GM21515 (cell line): ENCODE results near the gene HMHB1.
"Not testable (repeated sequence)": the region's sequence is repeated elsewhere in the genome, so short reads cannot be mapped to it uniquely, and the experiment has no call there.

Experiments
- ATAC-seq: cut with Tn5 transposase; IDR thresholded peaks from one replicate; pipeline ENCODE4 v1.9.1; 2021; ENCODE audit not compliant: unreplicated experiment

HMHB1 gene

GRCh38 chr5:143801252-143801939 lies 10.6 kb upstream of the HMHB1 start:
- no peak for ATAC-seq

GRCh38 chr5:143805861-143806260 lies 6.1 kb upstream of the HMHB1 start:
- ATAC-seq, result no peak

- peak; percentile 57 for ATAC-seq
Observed at GRCh38 chr5:143806579-143806978, 5.4 kb upstream of the HMHB1 start.

GRCh38 chr5:143807401-143807800 lies 4.6 kb upstream of the HMHB1 start:
- ATAC-seq, result no peak

GRCh38 chr5:143816370-143816769 lies 4.4 kb downstream of the HMHB1 start:
- ATAC-seq, result not testable (repeated sequence)

- no peak for ATAC-seq
Observed at GRCh38 chr5:143819716-143820115, 7.8 kb downstream of the HMHB1 start.

- no peak for ATAC-seq
Observed at GRCh38 chr5:143820451-143820850, 8.5 kb downstream of the HMHB1 start.

- peak; percentile 60 for ATAC-seq
Observed at GRCh38 chr5:143824851-143825720, 13.1 kb downstream of the HMHB1 start.

- ATAC-seq, result peak; percentile 88
Observed at GRCh38 chr5:143826951-143827444, 15.0 kb downstream of the HMHB1 start.

GRCh38 chr5:143828710-143829109 lies 16.7 kb downstream of the HMHB1 start:
- ATAC-seq, result no peak

GRCh38 chr5:143833177-143833576 lies 21.2 kb downstream of the HMHB1 start:
- no peak for ATAC-seq

GRCh38 chr5:143835251-143835650 lies 23.3 kb downstream of the HMHB1 start:
- ATAC-seq, result no peak

- ATAC-seq, result no peak
Observed at GRCh38 chr5:143836161-143836725, 24.3 kb downstream of the HMHB1 start.

- ATAC-seq, result no peak
Observed at GRCh38 chr5:143837306-143837848, 25.4 kb downstream of the HMHB1 start.

GRCh38 chr5:143841446-143841845 lies 29.5 kb downstream of the HMHB1 start:
- ATAC-seq, result no peak

GRCh38 chr5:143842920-143843319 lies 31.0 kb downstream of the HMHB1 start:
- no peak for ATAC-seq

GRCh38 chr5:143843461-143843860 lies 31.5 kb downstream of the HMHB1 start:
- no peak for ATAC-seq

GRCh38 chr5:143850050-143850683 lies 38.2 kb downstream of the HMHB1 start:
- peak; percentile 61 for ATAC-seq

- no peak for ATAC-seq
Observed at GRCh38 chr5:143851383-143851782, 39.4 kb downstream of the HMHB1 start.

- ATAC-seq, result no peak
Observed at GRCh38 chr5:143860211-143860610, 48.2 kb downstream of the HMHB1 start.

- ATAC-seq, result no peak
Observed at GRCh38 chr5:143862271-143862670, 50.3 kb downstream of the HMHB1 start.
